GM12873 (cell line): ENCODE measurements around the gene TSHZ3.

ENCODE experiments used
- TF ChIP-seq, protein P1 (sequence below): IDR thresholded peaks from 2 replicates; pipeline ENCODE4 v1.5.1; 2012; ENCODE audit warnings: low read depth, mild to moderate bottlenecking, moderate library complexity, low read length, control low read depth; ENCODE audit not compliant: insufficient read depth; ENCODE audit errors: missing control alignments

Gene TSHZ3

DNA sequence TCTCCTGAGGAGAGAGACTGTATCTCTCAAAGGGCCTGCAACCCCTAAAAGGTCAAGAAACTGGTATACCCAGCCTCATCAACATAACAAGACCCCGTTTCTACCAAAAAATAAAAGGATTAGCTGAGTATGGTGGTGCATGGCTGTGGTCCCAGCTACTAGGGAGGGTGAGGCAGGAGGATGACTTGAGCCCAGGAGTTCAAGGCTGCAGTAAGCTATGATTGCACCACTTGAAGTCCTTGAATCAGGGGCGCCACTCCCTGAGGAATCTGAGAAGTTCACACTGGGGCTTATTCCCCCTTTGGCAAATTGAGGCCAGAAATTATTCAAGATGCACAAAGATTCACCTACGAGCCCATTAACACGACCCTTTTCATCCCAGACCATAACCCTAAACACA is 83.0 kb downstream of the TSHZ3 start:
- TF ChIP-seq, protein P1, sequence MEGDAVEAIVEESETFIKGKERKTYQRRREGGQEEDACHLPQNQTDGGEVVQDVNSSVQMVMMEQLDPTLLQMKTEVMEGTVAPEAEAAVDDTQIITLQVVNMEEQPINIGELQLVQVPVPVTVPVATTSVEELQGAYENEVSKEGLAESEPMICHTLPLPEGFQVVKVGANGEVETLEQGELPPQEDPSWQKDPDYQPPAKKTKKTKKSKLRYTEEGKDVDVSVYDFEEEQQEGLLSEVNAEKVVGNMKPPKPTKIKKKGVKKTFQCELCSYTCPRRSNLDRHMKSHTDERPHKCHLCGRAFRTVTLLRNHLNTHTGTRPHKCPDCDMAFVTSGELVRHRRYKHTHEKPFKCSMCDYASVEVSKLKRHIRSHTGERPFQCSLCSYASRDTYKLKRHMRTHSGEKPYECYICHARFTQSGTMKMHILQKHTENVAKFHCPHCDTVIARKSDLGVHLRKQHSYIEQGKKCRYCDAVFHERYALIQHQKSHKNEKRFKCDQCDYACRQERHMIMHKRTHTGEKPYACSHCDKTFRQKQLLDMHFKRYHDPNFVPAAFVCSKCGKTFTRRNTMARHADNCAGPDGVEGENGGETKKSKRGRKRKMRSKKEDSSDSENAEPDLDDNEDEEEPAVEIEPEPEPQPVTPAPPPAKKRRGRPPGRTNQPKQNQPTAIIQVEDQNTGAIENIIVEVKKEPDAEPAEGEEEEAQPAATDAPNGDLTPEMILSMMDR = no peak

DNA sequence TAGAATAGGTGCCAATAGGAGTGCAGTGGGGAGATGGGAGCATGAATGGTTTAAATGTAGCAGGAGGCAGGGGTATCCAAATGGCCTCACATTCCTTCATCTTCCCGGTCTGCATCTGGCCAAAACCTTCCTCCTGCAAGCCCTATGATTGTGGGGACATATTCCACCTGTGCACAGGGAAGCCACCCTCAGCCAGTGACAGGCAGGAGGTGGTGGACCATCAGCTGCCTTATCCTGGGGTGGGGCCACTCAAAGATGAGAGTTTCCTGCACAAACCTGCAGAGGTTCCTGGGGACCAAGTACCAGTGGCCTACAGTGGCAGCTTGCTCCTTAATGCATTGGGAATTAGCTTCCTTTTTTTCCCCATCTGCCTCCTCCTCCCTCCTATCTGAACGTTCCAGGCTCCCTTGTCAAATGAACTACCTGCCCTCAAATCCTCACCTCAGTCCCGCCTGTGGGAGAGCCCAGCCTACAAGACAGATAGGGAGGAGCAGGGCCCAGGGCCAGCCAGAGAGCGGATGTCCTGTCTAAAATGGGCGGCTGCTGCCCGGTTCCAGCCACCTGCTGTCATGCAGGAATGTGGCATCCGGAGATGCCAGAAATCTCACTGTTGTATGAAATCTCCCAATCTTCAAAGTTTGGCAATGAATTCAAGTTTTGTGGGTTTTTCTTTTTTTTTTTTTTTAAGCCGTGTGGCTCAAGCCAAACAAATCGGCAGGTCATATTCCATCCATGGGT is 85.0 kb downstream of the TSHZ3 start:
- TF ChIP-seq, protein P1 = no peak

- TF ChIP-seq, protein P1 = no peak
Measured at GRCh38 chr19:31263328-31263727, 85.9 kb downstream of the TSHZ3 start.

GRCh38 chr19:31262725-31263191 is 86.5 kb downstream of the TSHZ3 start:
- TF ChIP-seq, protein P1 = no peak

- TF ChIP-seq, protein P1 = no peak
Measured at GRCh38 chr19:31261603-31262212, 87.5 kb downstream of the TSHZ3 start.

DNA sequence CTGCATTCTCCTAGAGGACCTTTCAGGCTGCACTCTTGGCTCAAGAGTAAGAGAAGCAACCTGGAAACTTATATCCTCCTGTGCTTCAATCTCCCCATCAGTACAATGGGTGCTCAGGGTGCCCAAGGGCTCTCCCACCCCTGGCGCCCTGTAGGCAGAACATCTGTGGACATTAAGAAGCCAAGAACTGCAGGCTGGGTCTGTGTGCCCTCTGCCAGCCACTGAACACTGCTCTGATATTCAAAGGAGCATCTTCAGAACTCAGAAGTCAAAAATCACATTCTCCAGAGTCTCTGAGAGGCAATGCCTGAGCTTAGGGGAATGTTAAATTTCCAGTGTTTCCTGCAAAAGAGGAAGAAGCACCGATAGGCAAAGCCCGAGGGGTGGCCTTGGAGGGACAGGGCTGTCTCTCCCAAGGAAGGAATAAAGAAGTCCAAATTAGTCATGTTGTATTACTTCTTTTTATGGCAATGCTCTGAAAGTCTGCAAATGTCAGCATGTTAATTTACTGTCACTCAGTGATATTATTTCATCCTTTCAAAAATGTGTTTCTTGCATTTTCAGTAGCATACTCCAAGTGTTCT is 88.1 kb downstream of the TSHZ3 start:
- TF ChIP-seq, protein P1 = no peak

DNA sequence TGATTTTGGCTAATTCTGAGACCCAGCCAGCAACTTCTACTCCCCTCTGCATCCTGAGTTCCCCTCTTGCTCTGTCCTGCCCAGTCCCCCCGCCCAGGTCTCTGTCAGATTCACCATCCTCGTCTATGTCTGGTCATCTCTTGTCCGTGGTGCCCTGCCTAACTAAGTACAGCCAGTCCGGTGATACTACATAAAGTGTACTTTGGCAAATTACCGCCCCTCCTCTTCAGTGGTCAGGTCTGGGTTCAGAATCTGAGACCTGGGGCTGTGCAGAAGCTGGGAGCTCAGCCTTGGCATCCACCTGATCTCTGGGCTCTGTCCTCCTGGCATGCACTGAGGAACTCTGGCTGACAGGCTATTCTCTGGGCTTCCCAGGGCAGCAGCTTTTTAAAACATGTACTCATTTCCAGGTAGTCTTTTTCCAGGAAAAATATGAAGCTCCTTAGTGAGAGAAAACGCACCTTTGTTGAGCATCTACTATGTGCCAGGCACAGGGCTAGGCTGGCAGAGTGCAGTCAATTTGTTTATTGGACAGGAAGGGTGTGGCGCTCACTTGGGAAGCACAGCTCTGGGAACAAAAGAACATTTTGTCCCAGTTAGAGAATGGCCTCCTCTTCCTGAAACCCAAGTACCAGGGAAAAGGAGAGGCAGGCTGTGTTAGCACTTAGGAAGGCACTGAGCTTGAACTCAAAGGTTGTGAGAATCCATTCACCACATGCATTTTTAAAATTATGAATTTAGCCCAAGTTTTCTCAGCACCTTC is 88.9 kb downstream of the TSHZ3 start:
- TF ChIP-seq, protein P1 = no peak
